IMR-90 (cell line): ENCODE results near the gene RALGPS2. TPM values are rescaled to one million over a fixed set of nuclear protein-coding genes. Genes with fewer than 3 reads are reported as not detected.
A peak's percentile ranks its signal among the peaks of the same experiment; 100 is the strongest.

Experiments
- ATAC-seq: fragments of 200-7000 bp; cut with Tn5 transposase; 2 replicates; pipeline ENCODE4 v1.9.1; 2020; ENCODE audit warnings: low read depth, mild to moderate bottlenecking, moderate library complexity
- BruUV-seq: library from RNA; stranded (reverse); fragments of 400-500 nt; replicated peaks from 2 replicates; lab custom pipeline; 2021; lab: Mats Ljungman, UMichigan
- CTCF ChIA-PET: fragments of 300-600 bp; formaldehyde crosslinking; extraction: SDS; loops from one replicate; lab custom pipeline; 2021; ENCODE audit warnings: antibody characterized with exemption; lab: Yijun Ruan, JAX
- POLR2A ChIA-PET: fragments of 300-600 bp; sonication (Branson Sonifier 250); formaldehyde crosslinking; loops from one replicate; lab custom pipeline; 2022; ENCODE audit warnings: antibody characterized with exemption; ENCODE audit not compliant: unreplicated experiment; lab: Charles Lee
- DNase-seq: peaks from one replicate; pipeline ENCODE4 v3.0.0; 2013
- H2AFZ ChIP-seq: replicated peaks from 2 replicates; pipeline ENCODE3; 2013; ENCODE audit warnings: low read length, mild to moderate bottlenecking; ENCODE audit not compliant: poor library complexity
- H2AK5ac ChIP-seq: 2 replicates; pipeline ENCODE4 v1.6.1; 2013; ENCODE audit warnings: low read depth, low read length, inconsistent platforms
- H2AK9ac ChIP-seq: replicated peaks from 2 replicates; pipeline ENCODE3; 2013; ENCODE audit warnings: mild to moderate bottlenecking, low read depth, low read length, moderate library complexity; ENCODE audit not compliant: poor library complexity
- H2BK120ac ChIP-seq: 2 replicates; pipeline ENCODE4 v1.6.1; 2013; ENCODE audit warnings: low read depth, low read length, inconsistent platforms
- H2BK15ac ChIP-seq: 3 replicates; pipeline ENCODE4 v1.6.1; 2013; ENCODE audit warnings: low read depth, low read length, inconsistent platforms
- H2BK20ac ChIP-seq: 2 replicates; pipeline ENCODE4 v1.6.1; 2013; ENCODE audit warnings: low read depth, mild to moderate bottlenecking, inconsistent platforms, low read length, moderate library complexity
- H2BK5ac ChIP-seq: 2 replicates; pipeline ENCODE4 v1.6.1; 2013; ENCODE audit warnings: mild to moderate bottlenecking, low read depth, low read length, inconsistent platforms; ENCODE audit not compliant: poor library complexity, severe bottlenecking
- H3K14ac ChIP-seq: replicated peaks from 2 replicates; pipeline ENCODE4 v1.6.1; 2013; ENCODE audit warnings: low read depth, low read length, inconsistent platforms
- H3K18ac ChIP-seq: 2 replicates; pipeline ENCODE4 v1.6.1; 2013; ENCODE audit warnings: low read depth, low read length, control low read depth
- H3K23ac ChIP-seq: 2 replicates; pipeline ENCODE4 v1.6.1; 2013; ENCODE audit warnings: low read depth, low read length, inconsistent platforms
- H3K27ac ChIP-seq: 2 replicates; pipeline ENCODE4 v1.5.1; 2013; ENCODE audit warnings: mild to moderate bottlenecking, control low read depth, low read length; ENCODE audit not compliant: insufficient read depth
- H3K27me3 ChIP-seq: 2 replicates; pipeline ENCODE4 v1.6.1; 2013; ENCODE audit warnings: low read length; ENCODE audit not compliant: control insufficient read depth, insufficient read depth
- H3K36me3 ChIP-seq: 2 replicates; pipeline ENCODE4 v1.6.1; 2013; ENCODE audit warnings: low read length, mixed read lengths; ENCODE audit not compliant: control insufficient read depth, insufficient read depth
- H3K4ac ChIP-seq: 2 replicates; pipeline ENCODE4 v1.6.1; 2013; ENCODE audit warnings: low read depth, low read length, inconsistent platforms
- H3K4me1 ChIP-seq: 2 replicates; pipeline ENCODE4 v1.6.1; 2013; ENCODE audit warnings: low read length, mixed read lengths; ENCODE audit not compliant: control insufficient read depth, insufficient read depth
- H3K4me2 ChIP-seq: 2 replicates; pipeline ENCODE4 v1.6.1; 2013; ENCODE audit warnings: low read depth, mild to moderate bottlenecking, control low read depth, low read length, moderate library complexity
- H3K4me3 ChIP-seq: 2 replicates; pipeline ENCODE4 v1.5.1; 2013; ENCODE audit warnings: low read depth, mild to moderate bottlenecking, control low read depth, low read length, moderate library complexity; ENCODE audit not compliant: insufficient read depth
- H3K56ac ChIP-seq: 2 replicates; pipeline ENCODE4 v1.6.1; 2013; ENCODE audit warnings: low read length, inconsistent platforms; ENCODE audit not compliant: insufficient read depth; ENCODE audit errors: extremely low read depth
- H3K79me1 ChIP-seq, 2 experiments: 2 replicates each; pipeline ENCODE4 v1.6.1; 2013; ENCODE audit warnings: low read length in 2 of 2, inconsistent platforms in 1 of 2, low read depth in 1 of 2
- H3K9ac ChIP-seq: 2 replicates; pipeline ENCODE4 v1.6.1; 2013; ENCODE audit warnings: low read depth, low read length, control low read depth
- H3K9me1 ChIP-seq: 2 replicates; pipeline ENCODE4 v1.6.1; 2013; ENCODE audit warnings: low read length, inconsistent platforms; ENCODE audit not compliant: insufficient read depth
- H3K9me3 ChIP-seq: 2 replicates; pipeline ENCODE4 v1.6.1; 2013; ENCODE audit warnings: low read length; ENCODE audit not compliant: control insufficient read depth, insufficient read depth
- H4K20me1 ChIP-seq: 2 replicates; pipeline ENCODE4 v1.6.1; 2013; ENCODE audit warnings: low read length, inconsistent platforms; ENCODE audit not compliant: insufficient read depth
- H4K5ac ChIP-seq: 2 replicates; pipeline ENCODE4 v1.6.1; 2013; ENCODE audit warnings: mild to moderate bottlenecking, low read depth, low read length, control low read depth
- H4K8ac ChIP-seq, 2 experiments: 2 replicates each; pipeline ENCODE4 v1.6.1; 2013; ENCODE audit warnings: low read depth in 2 of 2, low read length in 2 of 2, control low read depth in 1 of 2, inconsistent platforms in 1 of 2
- H4K91ac ChIP-seq: 2 replicates; pipeline ENCODE4 v1.6.1; 2013; ENCODE audit warnings: low read depth, low read length, inconsistent platforms; ENCODE audit not compliant: insufficient read depth
- CEBPB ChIP-seq: IDR thresholded peaks from 2 replicates; pipeline ENCODE4 v1.6.1; 2012; ENCODE audit warnings: low read depth, low read length, improper control_type of control experiment
- FOS ChIP-seq: fragments of 150-350 bp; IDR thresholded peaks from 2 replicates; pipeline ENCODE4 v1.6.1; 2016; ENCODE audit warnings: low read depth, low read length
- MXI1 ChIP-seq: IDR thresholded peaks from 2 replicates; pipeline ENCODE4 v1.6.1; 2012; ENCODE audit warnings: low read depth, mild to moderate bottlenecking, low read length, moderate library complexity, borderline replicate concordance
- USF2 ChIP-seq: fragments of 150-350 bp; IDR thresholded peaks from 2 replicates; pipeline ENCODE4 v1.6.1; 2017; ENCODE audit warnings: mild to moderate bottlenecking, antibody characterized with exemption, low read length, low read depth
- WGBS, 2 experiments: methylation state at CpG; one replicate each; pipeline versions ENCODE4 v1.1.5 to v1.1.7; 2013; ENCODE audit warnings: missing lambda C conversion rate in 2 of 2; ENCODE audit not compliant: insufficient read length in 1 of 2; ENCODE audit errors: extremely low coverage in 2 of 2; 5-methylcytosine and 5-hydroxymethylcytosine counted together
- dilution Hi-C: fragments of 300-500 bp; cut with HindIII; formaldehyde crosslinking; loops from one replicate; pipeline ENCODE4 v1.14.3; 2018; ENCODE audit warnings: low sequenced_read_pairs; ENCODE audit not compliant: unreplicated experiment
- in situ Hi-C: fragments of 300-500 bp; cut with MboI; formaldehyde crosslinking; loops from 3 replicates; pipeline ENCODE4 v1.14.3; 2019; ENCODE audit warnings: low sequenced_read_pairs, inconsistent platforms, mixed read lengths
- intact Hi-C: fragments of 100-400 bp; cut with micrococcal nuclease; formaldehyde crosslinking; loops from 2 replicates; pipeline ENCODE4 v1.10.0; 2022
- polyA plus RNA-seq, 3 experiments: library from polyadenylated mRNA; depleted of rRNA; stranded (reverse); fragments of >200 nt; gene quantifications; 2 replicates each; pipeline ENCODE4 v1.2.3, GENCODE V29; 2012; ENCODE audit warnings: low replicate concordance in 1 of 3
- total RNA-seq: library from RNA; depleted of rRNA; stranded (reverse); fragments of >200 nt; gene quantifications from 2 replicates; pipeline ENCODE4 v1.2.3, GENCODE V29; 2012

RALGPS2 gene
- total and polyA plus RNA-seq, 2 of the 4 experiments (the other 2 are of a cell fraction): 13.8 to 148 TPM

GRCh38 chr1:178683291-178683690, 41.8 kb upstream of the RALGPS2 start:
- WGBS, 2 experiments: no CpG with 5 or more reads among the region's 2 CpGs
- no peaks in the 10 kb centered on the region for H3K36me3 ChIP-seq
- H3K4me2 ChIP-seq: no peak overlapping the region
- peaks cover 5% of the 10 kb centered on the region for H3K9me1 ChIP-seq
- POLR2A ChIA-PET: no interaction called here
- in situ Hi-C loops (no loop called here), intact Hi-C loops (no loop called here), dilution Hi-C loops (no loop called here)
- H2AFZ ChIP-seq: no peak overlapping the region
- H3K4me3 ChIP-seq: no peak overlapping the region
- CTCF ChIA-PET: no interaction called here
- peak overlapping the region; percentile 45 for H2BK20ac ChIP-seq
- H3K9me3 ChIP-seq: no peaks in the 10 kb centered on the region
- H3K56ac ChIP-seq: no peak overlapping the region
- peak overlapping the region; percentile 96 for H2BK15ac ChIP-seq
- BruUV-seq: no TSS peak
- ATAC-seq: no peak
- H3K4ac ChIP-seq: peak overlapping the region; percentile 93
- peaks cover 14% of the 10 kb centered on the region for H3K4me1 ChIP-seq
- no peak for DNase-seq
- peak overlapping the region; percentile 82 for H4K91ac ChIP-seq
- H4K8ac ChIP-seq: peak overlapping the region; percentile 81 to 94
- H3K14ac ChIP-seq: peak overlapping the region; percentile 15
- H3K79me1 ChIP-seq: 0 out of 4 replicates have a peak, but pooled peaks cover 0 to 5% of the 10 kb centered on the region in 2 experiments
- peak overlapping the region; percentile 69 for H2BK5ac ChIP-seq
- peak overlapping the region; percentile 66 for H3K27ac ChIP-seq
- peak overlapping the region; percentile 30 for H2AK9ac ChIP-seq
- peak overlapping the region; percentile 97 for H4K5ac ChIP-seq
- no peak overlapping the region for H3K9ac ChIP-seq
- peak overlapping the region; percentile 70 for H2BK120ac ChIP-seq
- H2AK5ac ChIP-seq: peak overlapping the region; percentile 98
- TF ChIP-seq CEBPB (no peak), USF2 (no peak), FOS (no peak), MXI1 (no peak)
- no peaks in the 10 kb centered on the region for H4K20me1 ChIP-seq
- H3K18ac ChIP-seq: peak overlapping the region; percentile 96
- peak overlapping the region; percentile 38; the same call in 1 of the 2 replicates for H3K23ac ChIP-seq
- no peaks in the 10 kb centered on the region for H3K27me3 ChIP-seq
